ENCODE measurements around the gene PRSS53. TPM values are rescaled to one million over a fixed set of nuclear protein-coding genes. Genes with fewer than 3 reads are reported as not detected.

Gene PRSS53
- total RNA-seq, 1 experiment from 2014 or later: 2.8 TPM

- no peak overlapping the region for H3K23ac ChIP-seq (ENCODE audit: insufficient read length, low read depth, low read length)
- WGBS (ENCODE audit: extremely low coverage, insufficient read length, low lambda C conversion rate): no CpG with 5 or more reads among the region's 8 CpGs
- H2AFZ ChIP-seq (ENCODE audit: low read length): no peak overlapping the region
- no peak overlapping the region for H3K56ac ChIP-seq (ENCODE audit: insufficient read length, low read depth, low read length)
- Mint-ChIP-seq H3K27me3 (ENCODE audit: low read depth) (no peaks in the 10 kb centered on the region), H3K36me3 (ENCODE audit: insufficient read depth in 1 of 3, low read depth in 3 of 3) (peaks cover 5 to 31% (median 26%) of the 10 kb centered on the region in 3 experiments; a peak in 6 of 7 replicates), H3K4me1 (no peaks in the 10 kb centered on the region; a peak in 1 of 4 replicates), H3K4me3 (no peak overlapping the region), H3K27ac (no peak overlapping the region), H3K9me3 (no peaks in the 10 kb centered on the region)
- H3K27ac ChIP-seq (ENCODE audit: insufficient read length, low read depth, low read length): no peak overlapping the region
- H3T11ph ChIP-seq (ENCODE audit: low read length): no peak overlapping the region
- DNase-seq: no peak
- H3K79me2 ChIP-seq (ENCODE audit: insufficient read depth, low read length): peaks cover 2% of the 10 kb centered on the region; the same call in 1 of the 2 replicates
- H4K91ac ChIP-seq (ENCODE audit: insufficient read length, low read depth, low read length): no peak overlapping the region
- no peak overlapping the region for H3K4me2 ChIP-seq (ENCODE audit: insufficient read depth, insufficient read length, low read length)
- no peak overlapping the region for H2BK120ac ChIP-seq (ENCODE audit: low read depth, low read length, poor library complexity, severe bottlenecking)
- H2AK5ac ChIP-seq (ENCODE audit: insufficient read length, low read length): no peak overlapping the region
- no peak overlapping the region for H2BK20ac ChIP-seq (ENCODE audit: low read depth, low read length, poor library complexity, severe bottlenecking)
- H3K27me3 ChIP-seq (ENCODE audit: insufficient read depth, low read length): no peaks in the 10 kb centered on the region
- H2BK5ac ChIP-seq (ENCODE audit: insufficient read length, low read length): no peak overlapping the region
- H4K20me1 ChIP-seq (ENCODE audit: control insufficient read depth, insufficient read depth, insufficient read length): no peaks in the 10 kb centered on the region
- no peak for TF ChIP-seq CTCF (conservative IDR thresholded peaks at IDR 0.05)
- H2BK15ac ChIP-seq (ENCODE audit: low read depth, low read length): no peak overlapping the region
- no peak overlapping the region for H4K5ac ChIP-seq (ENCODE audit: insufficient read length, low read depth, low read length)
- H3K18ac ChIP-seq (ENCODE audit: insufficient read length, low read depth, low read length): no peak overlapping the region
- H4K8ac ChIP-seq (replicated peaks; ENCODE audit: insufficient read length, low read depth, low read length): no peak overlapping the region
- no peak overlapping the region for H3K9ac ChIP-seq (ENCODE audit: extremely low read depth, insufficient read length, low read length)
- H3K4me1 ChIP-seq (ENCODE audit: insufficient read depth, low read length): no peaks in the 10 kb centered on the region
- peaks cover 2% of the 10 kb centered on the region for H3K79me1 ChIP-seq (ENCODE audit: insufficient read depth, low read depth, low read length, poor library complexity, severe bottlenecking)
- H3K14ac ChIP-seq (ENCODE audit: insufficient read depth, low read length): no peak overlapping the region
- no peaks in the 10 kb centered on the region for H3K23me2 ChIP-seq (ENCODE audit: insufficient read length, low read depth, low read length, poor library complexity, severe bottlenecking)
- H2BK12ac ChIP-seq (ENCODE audit: insufficient read length, low read depth, low read length): no peak overlapping the region
- H3K4ac ChIP-seq (ENCODE audit: low read depth, low read length): no peak overlapping the region
- no peaks in the 10 kb centered on the region for H3K9me3 ChIP-seq (ENCODE audit: control insufficient read depth, low read depth, low read length)
Observed at GRCh38 chr16:31087481-31087880, 1.3 kb downstream of the PRSS53 start.

All from H9 (cell line).